ENCODE measurements around the gene FGF14.

Gene FGF14

DNA sequence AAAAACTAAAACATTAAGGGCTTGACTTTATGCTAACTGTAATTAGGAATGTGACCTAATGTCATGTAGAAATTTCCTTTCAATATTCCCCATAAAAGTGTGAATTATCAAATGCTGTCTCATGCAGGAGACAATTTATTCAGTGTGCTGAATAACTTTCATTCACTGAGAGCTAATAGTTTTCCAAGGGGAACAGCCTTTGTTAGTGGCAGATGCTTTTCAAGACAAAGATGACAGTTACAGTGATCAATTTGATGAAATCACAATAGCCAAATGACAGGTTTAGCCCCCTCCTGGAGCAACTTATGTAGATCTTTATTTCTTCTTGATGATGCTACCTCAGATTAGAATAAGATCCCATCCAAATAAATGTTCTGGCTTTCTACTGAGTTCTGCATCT lies 673.8 kb downstream of the FGF14 start:
- H3K36me3 Mint-ChIP-seq (ENCODE audit: low read depth), result no peaks in the 10 kb centered on the region
- intact Hi-C loops (cut with micrococcal nuclease), result no loop called here
- no peak overlapping the region for H3K27ac Mint-ChIP-seq
- H3K27me3 Mint-ChIP-seq, result no peaks in the 10 kb centered on the region
- no peak overlapping the region for H3K4me3 Mint-ChIP-seq
- no peaks in the 10 kb centered on the region for H3K4me1 Mint-ChIP-seq (ENCODE audit: low read depth)
- no peaks in the 10 kb centered on the region for H3K9me3 Mint-ChIP-seq

DNA sequence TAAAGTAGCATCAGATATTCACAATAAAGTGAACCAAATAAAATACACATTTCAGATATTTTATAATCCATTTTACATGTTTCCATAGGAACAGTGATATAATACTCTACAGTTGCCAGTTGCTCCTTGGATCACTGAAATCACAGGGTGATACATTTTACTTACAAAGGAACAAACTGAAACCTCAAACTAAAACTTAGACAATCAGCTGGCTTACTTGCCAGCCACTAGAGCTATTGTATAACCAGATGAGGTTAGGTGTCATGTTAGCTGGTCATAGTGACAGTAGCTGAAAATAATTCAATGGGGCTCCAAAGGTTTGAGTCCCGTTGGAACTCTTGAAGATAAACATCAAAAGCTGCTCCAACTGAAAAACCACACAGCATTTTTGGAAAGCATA lies 674.7 kb downstream of the FGF14 start:
- H3K27me3 Mint-ChIP-seq, result no peaks in the 10 kb centered on the region
- no peaks in the 10 kb centered on the region for H3K36me3 Mint-ChIP-seq (ENCODE audit: low read depth)
- no peaks in the 10 kb centered on the region for H3K4me1 Mint-ChIP-seq (ENCODE audit: low read depth)
- no peak overlapping the region for H3K4me3 Mint-ChIP-seq
- intact Hi-C loops (cut with micrococcal nuclease), result no loop called here
- no peaks in the 10 kb centered on the region for H3K9me3 Mint-ChIP-seq
- no peak overlapping the region for H3K27ac Mint-ChIP-seq

DNA sequence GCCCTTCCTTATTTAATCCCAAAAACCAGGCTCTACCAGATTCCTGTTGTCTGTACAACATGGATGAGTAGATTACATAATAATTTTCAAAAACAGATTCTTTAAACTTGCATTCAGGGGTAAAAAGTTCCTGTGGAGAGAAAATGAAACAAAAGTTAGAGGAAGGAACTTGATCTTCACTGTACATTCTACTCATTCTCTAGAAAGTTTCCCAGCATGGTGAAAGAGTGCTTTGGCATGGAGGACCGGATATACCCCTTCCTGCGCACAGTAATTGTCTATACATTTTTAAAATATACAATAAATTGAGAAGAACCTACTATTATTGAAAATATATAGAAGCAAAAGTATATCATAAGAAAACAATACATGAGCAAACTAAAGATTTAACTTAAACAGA lies 675.2 kb downstream of the FGF14 start:
- Mint-ChIP-seq H3K9me3 (no peaks in the 10 kb centered on the region), H3K4me1 (ENCODE audit: low read depth) (no peaks in the 10 kb centered on the region), H3K27ac (no peak overlapping the region), H3K36me3 (ENCODE audit: low read depth) (no peaks in the 10 kb centered on the region), H3K27me3 (no peaks in the 10 kb centered on the region), H3K4me3 (no peak overlapping the region)
- intact Hi-C loops (cut with micrococcal nuclease), result no loop called here

DNA sequence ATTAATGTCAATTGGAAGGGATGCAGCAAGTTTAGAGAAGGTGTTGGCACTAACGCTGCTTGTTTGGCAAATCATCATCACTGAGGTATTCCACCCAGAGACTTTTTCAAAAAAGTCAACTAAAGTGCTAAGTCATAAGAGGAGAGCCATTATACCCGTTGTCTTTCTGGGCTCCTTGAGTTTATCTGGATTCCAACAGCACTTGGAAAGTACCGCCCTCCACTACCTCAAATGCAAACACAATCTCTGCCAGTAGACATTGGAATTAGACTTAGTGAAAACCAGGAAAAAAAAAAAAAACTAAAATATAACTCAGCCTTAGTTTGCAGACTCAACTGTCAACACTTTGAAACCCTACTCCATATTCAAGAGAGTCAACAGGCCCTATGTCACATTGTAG lies 683.4 kb downstream of the FGF14 start:
- Mint-ChIP-seq H3K4me1 (ENCODE audit: low read depth) (no peaks in the 10 kb centered on the region), H3K27ac (no peak overlapping the region), H3K9me3 (no peaks in the 10 kb centered on the region), H3K36me3 (ENCODE audit: low read depth) (no peaks in the 10 kb centered on the region), H3K4me3 (no peak overlapping the region), H3K27me3 (no peaks in the 10 kb centered on the region)
- intact Hi-C loops (cut with micrococcal nuclease), result no loop called here

DNA sequence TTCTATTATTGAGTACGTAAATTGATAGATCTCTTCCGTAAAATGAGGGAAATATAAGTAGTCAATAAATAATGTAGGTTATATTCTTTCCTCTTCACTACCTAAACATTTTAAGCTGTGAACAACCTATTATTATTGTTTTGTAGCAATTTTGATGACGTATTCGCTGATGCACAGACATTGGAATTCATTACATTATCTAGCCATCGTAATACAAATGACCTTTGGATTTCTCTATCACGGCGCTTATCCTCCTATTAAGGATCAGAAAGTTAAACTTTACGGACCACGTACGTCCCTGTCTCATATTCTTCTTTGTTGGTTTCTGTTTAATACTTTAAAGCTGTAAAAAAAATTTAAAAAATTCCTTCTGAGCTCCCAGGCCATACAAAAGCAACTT lies 684.5 kb downstream of the FGF14 start:
- H3K36me3 Mint-ChIP-seq (ENCODE audit: low read depth), result no peaks in the 10 kb centered on the region
- H3K4me1 Mint-ChIP-seq (ENCODE audit: low read depth), result no peaks in the 10 kb centered on the region
- no peak overlapping the region for H3K27ac Mint-ChIP-seq
- intact Hi-C loops (cut with micrococcal nuclease), result no loop called here
- no peaks in the 10 kb centered on the region for H3K9me3 Mint-ChIP-seq
- no peaks in the 10 kb centered on the region for H3K27me3 Mint-ChIP-seq
- H3K4me3 Mint-ChIP-seq, result no peak overlapping the region

DNA sequence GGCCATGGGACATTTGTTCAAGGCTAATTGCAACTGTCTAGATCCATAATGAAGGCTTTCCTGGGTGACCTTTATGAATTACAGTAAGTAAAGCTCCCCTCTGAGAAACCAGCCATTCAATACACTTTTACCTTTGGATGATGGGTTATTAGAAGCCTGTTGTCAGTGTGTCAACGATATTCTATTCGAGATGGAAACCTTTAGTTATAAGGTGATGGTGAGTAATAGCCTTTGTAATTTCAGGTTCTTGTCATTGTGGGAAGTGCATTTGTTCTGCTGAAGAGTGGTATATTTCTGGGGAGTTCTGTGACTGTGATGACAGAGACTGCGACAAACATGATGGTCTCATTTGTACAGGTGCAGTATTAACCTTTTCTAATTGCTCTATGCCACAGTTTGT lies 687.7 kb downstream of the FGF14 start:
- Mint-ChIP-seq H3K27ac (no peak overlapping the region), H3K4me3 (no peak overlapping the region), H3K27me3 (no peaks in the 10 kb centered on the region), H3K36me3 (ENCODE audit: low read depth) (no peaks in the 10 kb centered on the region), H3K9me3 (no peaks in the 10 kb centered on the region), H3K4me1 (ENCODE audit: low read depth) (no peaks in the 10 kb centered on the region)
- intact Hi-C loops (cut with micrococcal nuclease), result no loop called here

DNA sequence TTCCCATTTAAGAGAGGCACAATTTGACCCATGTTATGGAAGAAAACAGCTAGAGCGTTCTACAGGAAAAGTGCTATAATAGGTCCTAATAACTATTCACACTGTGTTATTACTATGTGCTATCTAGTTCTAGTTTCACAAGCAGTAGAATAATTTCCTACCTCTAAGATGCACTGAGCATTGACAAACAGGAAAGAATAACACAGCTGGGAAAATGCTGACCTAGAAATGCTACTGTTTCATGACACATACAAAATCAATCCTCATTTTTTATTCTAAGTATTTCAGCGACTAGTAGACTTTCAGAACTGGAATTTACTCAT lies 689.9 kb downstream of the FGF14 start:
- Mint-ChIP-seq H3K27me3 (no peaks in the 10 kb centered on the region), H3K4me3 (no peak overlapping the region), H3K27ac (no peak overlapping the region), H3K4me1 (ENCODE audit: low read depth) (peaks cover 2% of the 10 kb centered on the region), H3K9me3 (no peaks in the 10 kb centered on the region), H3K36me3 (ENCODE audit: low read depth) (no peaks in the 10 kb centered on the region)
- intact Hi-C loops (cut with micrococcal nuclease), result no loop called here

DNA sequence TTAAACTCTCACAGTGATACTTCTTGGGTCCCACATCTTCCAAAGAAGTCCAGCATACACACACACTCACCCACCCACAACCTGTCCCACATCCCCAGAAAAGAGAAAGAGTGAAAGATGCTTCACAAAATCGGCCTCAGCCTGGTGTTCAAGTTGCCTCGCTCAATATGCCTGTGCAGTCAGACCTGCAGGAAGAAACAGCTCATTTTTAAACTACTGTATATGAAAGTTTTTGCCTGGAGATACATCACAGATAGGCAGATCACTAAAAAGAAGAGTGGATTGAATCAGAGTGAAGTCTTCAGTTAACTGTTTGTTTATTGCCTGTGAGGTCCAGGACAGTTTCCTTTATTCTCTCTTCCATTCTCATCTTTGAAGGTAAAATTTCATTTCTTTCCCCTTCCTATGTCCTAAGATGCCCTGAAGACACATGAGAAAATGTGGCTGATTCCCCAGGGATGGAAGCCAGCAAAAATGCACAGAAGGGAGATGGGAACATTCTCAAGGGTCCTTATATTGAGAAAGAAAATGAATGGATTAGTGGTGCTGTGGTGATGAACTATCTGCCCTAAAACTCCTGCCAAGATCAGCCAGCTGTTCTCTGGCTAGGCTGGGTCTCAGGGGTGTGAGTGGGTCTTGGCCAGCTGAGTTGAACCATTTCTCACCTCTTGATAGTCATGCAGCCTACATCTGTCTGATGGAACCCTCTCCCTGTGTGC lies 690.4 kb downstream of the FGF14 start:
- H3K9me3 Mint-ChIP-seq, result no peaks in the 10 kb centered on the region
- H3K27ac Mint-ChIP-seq, result no peak overlapping the region
- H3K27me3 Mint-ChIP-seq, result no peaks in the 10 kb centered on the region
- peaks cover 7% of the 10 kb centered on the region for H3K4me1 Mint-ChIP-seq (ENCODE audit: low read depth)
- no peak overlapping the region for H3K4me3 Mint-ChIP-seq
- intact Hi-C loops (cut with micrococcal nuclease), result no loop called here
- H3K36me3 Mint-ChIP-seq (ENCODE audit: low read depth), result no peaks in the 10 kb centered on the region

DNA sequence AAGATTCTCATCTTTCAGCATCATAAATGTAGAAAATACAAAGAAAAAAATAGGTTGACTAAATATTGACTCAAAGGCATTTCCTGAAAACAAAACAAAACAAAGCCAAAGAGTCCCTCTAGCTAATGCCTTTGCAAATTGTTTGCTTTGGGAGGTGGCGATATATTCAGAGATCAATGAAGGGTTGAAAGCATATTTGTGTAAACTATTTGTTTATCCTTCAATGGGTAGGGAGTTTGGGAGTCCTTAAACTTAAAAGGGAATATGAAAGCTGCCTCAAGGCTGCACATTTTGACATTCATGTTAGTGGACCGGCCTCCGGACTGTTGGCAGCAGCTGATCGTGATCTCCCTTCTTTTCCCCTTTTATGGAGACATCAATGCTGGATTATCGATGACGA lies 691.9 kb downstream of the FGF14 start:
- Mint-ChIP-seq H3K4me3 (no peak overlapping the region), H3K36me3 (ENCODE audit: low read depth) (no peaks in the 10 kb centered on the region), H3K27ac (no peak overlapping the region), H3K9me3 (no peaks in the 10 kb centered on the region), H3K4me1 (ENCODE audit: low read depth) (peaks cover 8% of the 10 kb centered on the region), H3K27me3 (no peaks in the 10 kb centered on the region)
- intact Hi-C loops (cut with micrococcal nuclease), result no loop called here

DNA sequence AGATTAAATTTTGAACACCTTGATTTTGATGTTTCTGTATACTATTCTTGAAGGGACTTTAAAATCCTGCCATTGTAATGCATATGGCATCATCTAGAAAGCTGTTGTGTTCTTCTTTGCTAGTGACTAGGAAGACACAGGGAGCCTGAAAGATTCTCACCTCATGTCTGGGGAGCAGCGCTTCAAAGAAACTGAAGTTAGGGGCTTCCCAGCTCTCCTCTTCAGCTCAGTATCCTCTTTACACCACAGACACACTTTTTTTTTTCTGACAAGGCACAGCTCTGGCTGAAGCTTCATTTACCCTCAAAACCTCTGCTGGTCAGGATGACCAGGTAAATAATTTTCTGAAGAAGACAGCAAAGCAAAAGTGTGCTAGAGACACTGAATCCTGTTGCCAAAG lies 693.7 kb downstream of the FGF14 start:
- H3K4me3 Mint-ChIP-seq, result no peak overlapping the region
- H3K4me1 Mint-ChIP-seq (ENCODE audit: low read depth), result peaks cover 8% of the 10 kb centered on the region
- no peak overlapping the region for H3K27ac Mint-ChIP-seq
- no peaks in the 10 kb centered on the region for H3K36me3 Mint-ChIP-seq (ENCODE audit: low read depth)
- no peaks in the 10 kb centered on the region for H3K27me3 Mint-ChIP-seq
- intact Hi-C loops (cut with micrococcal nuclease), result no loop called here
- no peaks in the 10 kb centered on the region for H3K9me3 Mint-ChIP-seq

DNA sequence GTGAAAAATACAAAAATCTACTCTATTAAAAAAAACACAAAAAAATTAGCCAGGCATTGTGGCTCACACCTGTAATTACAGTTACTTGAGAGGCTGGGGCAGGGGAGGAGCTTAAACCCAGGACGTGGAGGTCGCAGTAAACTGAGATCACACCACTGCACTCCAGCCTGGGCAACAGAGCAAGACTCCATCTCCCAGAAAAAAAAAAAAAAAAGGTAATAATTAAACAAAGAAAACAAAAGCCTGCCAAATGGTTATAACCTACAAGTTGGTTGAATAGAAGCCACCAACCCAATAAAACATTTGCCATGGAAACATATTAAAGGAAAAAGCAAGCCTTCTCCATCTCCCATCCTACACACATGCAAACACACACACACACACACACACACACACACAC lies 694.2 kb downstream of the FGF14 start:
- H3K4me1 Mint-ChIP-seq (ENCODE audit: low read depth), result peaks cover 8% of the 10 kb centered on the region
- intact Hi-C loops (cut with micrococcal nuclease), result no loop called here

DNA sequence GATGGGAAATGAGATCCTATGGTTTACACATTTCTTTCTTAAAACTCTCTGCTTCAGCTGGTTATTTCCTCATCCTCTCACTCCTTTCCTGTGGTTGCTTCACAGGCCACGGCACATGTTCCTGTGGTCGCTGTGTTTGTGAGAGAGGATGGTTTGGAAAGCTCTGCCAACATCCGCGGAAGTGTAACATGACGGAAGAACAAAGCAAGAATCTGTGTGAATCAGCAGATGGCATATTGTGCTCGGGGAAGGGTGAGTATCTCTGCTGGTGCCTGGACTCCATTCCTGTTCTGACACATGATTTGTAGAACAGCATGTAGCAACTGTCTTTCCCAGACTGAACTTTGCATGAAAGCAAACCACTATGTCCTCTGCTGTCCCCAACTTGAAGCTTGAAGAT lies 695.2 kb downstream of the FGF14 start:
- Mint-ChIP-seq H3K27ac (no peak overlapping the region), H3K36me3 (ENCODE audit: low read depth) (no peaks in the 10 kb centered on the region), H3K4me1 (ENCODE audit: low read depth) (peaks cover 8% of the 10 kb centered on the region), H3K4me3 (no peak overlapping the region), H3K27me3 (no peaks in the 10 kb centered on the region), H3K9me3 (no peaks in the 10 kb centered on the region)
- intact Hi-C loops (cut with micrococcal nuclease), result no loop called here

More for the DNA sequence above, 694.2 kb downstream of the FGF14 start:
- Mint-ChIP-seq H3K36me3 (ENCODE audit: low read depth) (no peaks in the 10 kb centered on the region), H3K27me3 (no peaks in the 10 kb centered on the region), H3K9me3 (no peaks in the 10 kb centered on the region), H3K4me3 (no peak overlapping the region), H3K27ac (no peak overlapping the region)

DNA sequence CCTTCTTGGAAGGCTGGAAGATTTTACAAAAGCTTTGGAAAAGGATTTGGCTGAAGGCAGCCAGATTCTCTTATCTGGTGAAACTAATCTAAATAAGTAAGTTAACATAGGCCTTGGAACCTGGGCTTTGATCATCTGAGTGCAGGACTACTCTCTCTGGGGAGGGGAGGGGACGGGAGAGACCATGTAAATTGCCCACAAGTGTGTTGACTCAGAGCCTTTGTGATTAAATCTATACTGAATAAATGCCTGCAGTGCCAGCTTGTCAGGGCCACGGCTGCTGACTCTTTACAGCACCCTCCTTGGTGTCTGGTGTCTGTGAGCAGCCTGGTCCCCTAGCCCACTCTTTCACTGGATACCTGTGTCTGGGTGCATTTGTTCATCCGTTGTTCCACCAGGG lies 698.0 kb downstream of the FGF14 start:
- Mint-ChIP-seq H3K27ac (no peak overlapping the region), H3K36me3 (ENCODE audit: low read depth) (no peaks in the 10 kb centered on the region), H3K4me1 (ENCODE audit: low read depth) (peaks cover 8% of the 10 kb centered on the region), H3K4me3 (no peak overlapping the region), H3K9me3 (peaks cover 9% of the 10 kb centered on the region), H3K27me3 (no peaks in the 10 kb centered on the region)
- intact Hi-C loops (cut with micrococcal nuclease), result no loop called here

DNA sequence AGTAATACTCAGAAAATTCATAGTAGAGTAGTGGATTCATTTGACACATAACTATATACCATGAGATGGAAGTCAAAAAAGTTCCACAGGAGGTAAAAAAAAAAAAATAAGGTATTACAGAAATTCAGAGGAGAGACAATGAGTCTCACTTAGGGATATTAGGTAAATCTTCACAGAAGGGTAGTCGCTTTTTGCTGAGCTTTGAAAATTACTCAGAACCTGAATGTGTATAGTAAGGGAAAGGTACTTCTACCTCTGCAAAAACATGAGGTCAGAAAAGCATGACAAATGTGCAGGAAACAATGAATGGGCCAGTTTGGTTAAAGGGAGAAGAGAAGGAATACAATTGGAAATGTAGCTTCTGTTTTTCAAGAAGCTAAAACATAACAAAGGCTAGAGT lies 698.8 kb downstream of the FGF14 start:
- no peak overlapping the region for H3K4me3 Mint-ChIP-seq
- H3K9me3 Mint-ChIP-seq, result peaks cover 9% of the 10 kb centered on the region
- peaks cover 8% of the 10 kb centered on the region for H3K4me1 Mint-ChIP-seq (ENCODE audit: low read depth)
- no peaks in the 10 kb centered on the region for H3K36me3 Mint-ChIP-seq (ENCODE audit: low read depth)
- H3K27ac Mint-ChIP-seq, result no peak overlapping the region
- intact Hi-C loops (cut with micrococcal nuclease), result no loop called here
- H3K27me3 Mint-ChIP-seq, result no peaks in the 10 kb centered on the region

DNA sequence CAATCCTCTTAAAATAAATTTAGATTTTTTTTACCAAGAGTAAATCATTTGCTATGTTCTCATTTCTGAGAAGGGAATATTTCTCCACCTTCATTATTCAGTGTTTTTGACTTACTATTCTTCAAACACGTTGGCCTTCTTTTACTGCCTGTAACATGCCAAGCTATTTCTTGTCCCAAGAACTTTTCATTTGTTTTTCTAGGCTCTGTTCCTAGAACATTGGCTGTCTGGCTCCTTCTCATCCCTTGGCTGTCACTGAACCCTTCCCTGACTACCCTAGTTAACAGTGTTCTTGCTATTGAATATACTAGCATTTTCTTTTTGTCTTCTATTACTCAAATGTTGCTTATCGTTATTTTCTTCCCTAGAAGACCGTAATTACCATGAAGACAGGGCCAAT lies 701.2 kb downstream of the FGF14 start:
- no peak overlapping the region for H3K27ac Mint-ChIP-seq
- H3K9me3 Mint-ChIP-seq, result peaks cover 9% of the 10 kb centered on the region
- H3K27me3 Mint-ChIP-seq, result no peaks in the 10 kb centered on the region
- no peak overlapping the region for H3K4me3 Mint-ChIP-seq
- no peaks in the 10 kb centered on the region for H3K4me1 Mint-ChIP-seq (ENCODE audit: low read depth)
- intact Hi-C loops (cut with micrococcal nuclease), result no loop called here
- no peaks in the 10 kb centered on the region for H3K36me3 Mint-ChIP-seq (ENCODE audit: low read depth)
